MM.1S (cell line): ENCODE measurements around the gene TMEM176A.

ENCODE experiments used
- DNase-seq: peaks from one replicate; pipeline ENCODE4 v3.0.0-alpha.2; 2015
- H2AFZ ChIP-seq: fragments of 300-600 bp; sonication (generic); 2 replicates; pipeline ENCODE4 v1.6.0; 2016; ENCODE audit warnings: antibody characterized with exemption, low read length
- H3F3A ChIP-seq: fragments of 300-600 bp; sonication (generic); 2 replicates; pipeline ENCODE4 v1.6.1; 2016; ENCODE audit warnings: mild to moderate bottlenecking, antibody characterized with exemption, low read length, moderate library complexity, mixed read lengths; ENCODE audit not compliant: insufficient read depth
- H3K27ac ChIP-seq: fragments of 300-600 bp; sonication (generic); 2 replicates; pipeline ENCODE4 v1.5.1; 2016; ENCODE audit warnings: mild to moderate bottlenecking, low read length
- H3K27me3 ChIP-seq: fragments of 300-600 bp; sonication (generic); replicated peaks from 2 replicates; pipeline ENCODE4 v1.6.0; 2016; ENCODE audit warnings: low read length; ENCODE audit not compliant: insufficient read depth
- H3K36me3 ChIP-seq: fragments of 300-600 bp; sonication (generic); replicated peaks from 2 replicates; pipeline ENCODE4 v1.6.1; 2016; ENCODE audit warnings: mild to moderate bottlenecking, low read length, mixed read lengths; ENCODE audit not compliant: insufficient read depth
- H3K4me1 ChIP-seq: fragments of 300-600 bp; sonication (generic); 2 replicates; pipeline ENCODE4 v1.6.1; 2016; ENCODE audit warnings: low read length, mixed read lengths
- H3K4me2 ChIP-seq: fragments of 300-600 bp; sonication (generic); 2 replicates; pipeline ENCODE4 v1.6.0; 2016; ENCODE audit warnings: low read depth, low read length
- H3K4me3 ChIP-seq: fragments of 300-600 bp; sonication (generic); 2 replicates; pipeline ENCODE4 v1.5.1; 2016; ENCODE audit warnings: low read length, mixed read lengths
- H3K79me2 ChIP-seq: fragments of 300-600 bp; sonication (generic); 2 replicates; pipeline ENCODE4 v1.6.1; 2016; ENCODE audit warnings: mixed run types, low read length, mixed read lengths
- H3K9ac ChIP-seq: fragments of 300-600 bp; sonication (generic); 2 replicates; pipeline ENCODE4 v1.6.1; 2016; ENCODE audit warnings: low read length, mixed read lengths
- H3K9me2 ChIP-seq: fragments of 300-600 bp; sonication (generic); replicated peaks from 2 replicates; pipeline ENCODE4 v1.6.1; 2016; ENCODE audit warnings: mild to moderate bottlenecking, low read length, mixed read lengths; ENCODE audit not compliant: insufficient read depth
- H3K9me3 ChIP-seq: fragments of 300-600 bp; sonication (generic); replicated peaks from 2 replicates; pipeline ENCODE4 v1.6.1; 2016; ENCODE audit warnings: mild to moderate bottlenecking, low read length, mixed read lengths; ENCODE audit not compliant: insufficient read depth
- H4K20me1 ChIP-seq: fragments of 300-600 bp; sonication (generic); 2 replicates; pipeline ENCODE4 v1.6.1; 2016; ENCODE audit warnings: mild to moderate bottlenecking, low read length, moderate library complexity, mixed read lengths; ENCODE audit not compliant: insufficient read depth
- CTCF ChIP-seq: fragments of 300-600 bp; sonication (generic); IDR thresholded peaks from 2 replicates; pipeline ENCODE4 v1.5.1; 2016; ENCODE audit warnings: antibody characterized with exemption, low read length, mixed read lengths
- EZH2 ChIP-seq: fragments of 300-600 bp; sonication (generic); optimal IDR thresholded peaks from 2 replicates; pipeline ENCODE3; 2017; ENCODE audit warnings: low read depth, mild to moderate bottlenecking, antibody characterized with exemption, low read length, mixed read lengths
- EZH2phosphoT487 ChIP-seq: fragments of 300-600 bp; sonication (generic); IDR thresholded peaks from 2 replicates; pipeline ENCODE4 v1.6.1; 2018; ENCODE audit warnings: antibody characterized with exemption, low read length

TMEM176A gene

GRCh38 chr7:150801242-150801945 is 825 bp downstream of the TMEM176A start:
- Histone ChIP-seq H2AFZ (no peak overlapping the region), H3K9me2 (no peaks in the 10 kb centered on the region), H3K27ac (no peak overlapping the region), H3K9me3 (no peaks in the 10 kb centered on the region), H3K9ac (no peak overlapping the region), H4K20me1 (no peaks in the 10 kb centered on the region), H3K4me1 (no peaks in the 10 kb centered on the region), H3K4me3 (no peak overlapping the region), H3K36me3 (no peaks in the 10 kb centered on the region), H3K79me2 (no peaks in the 10 kb centered on the region), H3F3A (no peaks in the 10 kb centered on the region), H3K4me2 (no peak overlapping the region), H3K27me3 (peaks cover 34% of the 10 kb centered on the region)
- no peak for DNase-seq
- TF ChIP-seq CTCF: no peak
- no peak for TF ChIP-seq EZH2
- no peak for TF ChIP-seq EZH2phosphoT487

DNA sequence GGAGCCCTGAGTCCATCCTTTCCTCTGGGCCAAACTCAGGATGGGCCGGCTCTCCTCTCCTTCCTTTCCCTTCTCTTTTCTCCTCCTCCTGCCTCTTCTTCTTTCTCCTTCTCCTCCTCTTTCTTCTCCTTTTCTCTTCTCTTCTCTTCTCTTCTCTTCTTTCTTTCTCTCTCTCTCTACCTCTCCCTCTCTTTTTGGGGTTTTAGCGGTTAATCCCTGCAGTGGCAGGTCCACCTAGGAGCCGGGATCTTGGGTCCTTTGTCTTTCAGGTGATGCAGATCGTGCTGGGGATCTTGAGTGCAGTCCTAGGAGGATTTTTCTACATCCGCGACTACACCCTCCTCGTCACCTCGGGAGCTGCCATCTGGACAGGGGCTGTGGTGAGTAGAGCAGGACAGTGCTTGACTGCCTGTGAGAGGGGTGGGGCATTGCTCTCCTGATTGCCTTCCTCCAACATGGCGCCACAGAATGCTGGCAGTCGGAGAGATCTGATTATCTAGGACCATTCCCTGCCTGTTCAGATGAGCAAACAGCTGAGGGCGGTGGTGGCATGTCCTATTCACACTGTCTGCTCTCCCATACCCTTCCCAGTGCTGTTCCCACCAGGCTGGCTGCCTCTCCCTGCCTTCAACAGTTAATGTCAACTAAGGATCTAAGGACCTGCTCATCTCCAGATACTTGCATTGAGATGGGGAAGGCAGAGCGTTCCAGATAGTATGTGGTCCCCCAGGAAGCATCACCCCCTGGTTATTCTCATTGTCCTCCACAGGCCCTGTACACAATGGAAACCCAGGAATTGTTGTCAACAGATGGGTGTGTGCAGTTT is 1.6 kb downstream of the TMEM176A start:
- H3K9ac ChIP-seq: no peak overlapping the region
- DNase-seq: no peak
- H3K79me2 ChIP-seq: no peaks in the 10 kb centered on the region
- no peaks in the 10 kb centered on the region for H3K4me1 ChIP-seq
- H3K9me2 ChIP-seq: no peaks in the 10 kb centered on the region
- H3K36me3 ChIP-seq: no peaks in the 10 kb centered on the region
- H4K20me1 ChIP-seq: no peaks in the 10 kb centered on the region
- H3K27ac ChIP-seq: no peak overlapping the region
- H3F3A ChIP-seq: no peaks in the 10 kb centered on the region
- H3K27me3 ChIP-seq: peaks cover 34% of the 10 kb centered on the region
- no peak overlapping the region for H3K4me2 ChIP-seq
- TF ChIP-seq EZH2phosphoT487: no peak
- no peak for TF ChIP-seq EZH2
- TF ChIP-seq CTCF: no peak
- H3K9me3 ChIP-seq: no peaks in the 10 kb centered on the region
- H2AFZ ChIP-seq: no peak overlapping the region
- no peak overlapping the region for H3K4me3 ChIP-seq

- Histone ChIP-seq H3K79me2 (no peaks in the 10 kb centered on the region), H3K27me3 (peaks cover 34% of the 10 kb centered on the region), H3K9me2 (no peaks in the 10 kb centered on the region), H2AFZ (no peak overlapping the region), H3K4me3 (no peak overlapping the region), H3F3A (no peaks in the 10 kb centered on the region), H4K20me1 (no peaks in the 10 kb centered on the region), H3K27ac (no peak overlapping the region), H3K9ac (no peak overlapping the region), H3K4me2 (no peak overlapping the region), H3K9me3 (no peaks in the 10 kb centered on the region), H3K36me3 (no peaks in the 10 kb centered on the region), H3K4me1 (no peaks in the 10 kb centered on the region)
- no peak for TF ChIP-seq EZH2
- no peak for TF ChIP-seq EZH2phosphoT487
- TF ChIP-seq CTCF: no peak
- DNase-seq: no peak
Measured at GRCh38 chr7:150803161-150803860, 2.7 kb downstream of the TMEM176A start.
